ENCODE results near the gene FAM174C.

The FAM174C gene

DNA sequence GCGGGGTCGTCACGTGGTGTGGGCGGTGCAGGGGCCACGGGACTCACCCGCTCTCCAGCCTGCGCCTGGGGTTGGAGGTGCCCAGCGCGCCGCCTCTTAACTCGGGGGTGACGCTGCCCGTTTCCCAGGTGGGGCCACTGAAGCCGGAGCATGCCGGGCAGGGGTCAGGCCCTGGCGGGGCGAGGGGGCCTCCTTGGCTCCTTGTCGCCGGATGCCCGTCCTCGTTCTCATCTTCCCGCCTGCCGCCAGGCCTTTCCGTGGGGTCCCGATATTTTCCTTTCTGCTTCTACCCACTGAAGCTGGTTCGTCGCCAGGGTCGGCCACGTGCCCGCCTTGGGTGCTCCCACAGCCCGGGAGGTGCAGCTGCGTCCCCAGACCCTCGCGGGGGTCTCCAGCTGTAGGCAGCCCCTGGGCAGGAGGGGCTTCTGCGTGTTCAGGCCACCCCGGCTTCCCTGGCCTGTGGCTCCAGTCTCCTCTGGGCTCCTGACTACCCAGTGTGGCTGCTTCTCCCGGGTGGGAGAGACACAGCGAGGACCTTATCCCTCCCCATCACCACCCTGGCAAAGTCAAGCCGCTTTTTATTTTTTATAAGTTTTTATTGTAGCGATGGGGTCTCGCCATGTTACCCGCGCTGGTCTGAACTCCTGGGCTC lies 772 bp downstream of the FAM174C start:
- DNase-seq: no peak

DNA sequence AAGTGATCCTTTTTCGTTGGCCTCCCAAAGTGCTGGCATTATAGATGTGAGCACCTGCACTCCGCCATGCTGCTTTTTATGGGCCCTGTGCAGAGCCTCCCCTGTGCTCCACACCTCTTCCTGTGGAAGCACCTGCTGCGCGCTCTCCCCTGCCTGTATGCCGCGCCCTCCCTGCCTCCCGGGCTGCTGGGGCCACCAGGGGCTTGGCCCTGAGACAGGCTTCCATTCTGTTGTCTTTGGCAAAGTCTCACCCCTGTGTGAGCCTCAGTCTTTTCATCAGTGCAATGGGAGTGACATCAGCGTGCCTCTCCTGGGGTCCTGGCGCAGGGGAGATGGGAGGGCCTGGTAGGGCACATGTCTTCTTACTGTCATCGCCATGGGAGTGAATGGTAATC lies 1.3 kb downstream of the FAM174C start:
- no peak for DNase-seq

GRCh38 chr19:1277061-1277460 lies 1.7 kb downstream of the FAM174C start:
- no peak for DNase-seq

GRCh38 chr19:1278074-1278473 lies 2.7 kb downstream of the FAM174C start:
- DNase-seq: no peak

DNA sequence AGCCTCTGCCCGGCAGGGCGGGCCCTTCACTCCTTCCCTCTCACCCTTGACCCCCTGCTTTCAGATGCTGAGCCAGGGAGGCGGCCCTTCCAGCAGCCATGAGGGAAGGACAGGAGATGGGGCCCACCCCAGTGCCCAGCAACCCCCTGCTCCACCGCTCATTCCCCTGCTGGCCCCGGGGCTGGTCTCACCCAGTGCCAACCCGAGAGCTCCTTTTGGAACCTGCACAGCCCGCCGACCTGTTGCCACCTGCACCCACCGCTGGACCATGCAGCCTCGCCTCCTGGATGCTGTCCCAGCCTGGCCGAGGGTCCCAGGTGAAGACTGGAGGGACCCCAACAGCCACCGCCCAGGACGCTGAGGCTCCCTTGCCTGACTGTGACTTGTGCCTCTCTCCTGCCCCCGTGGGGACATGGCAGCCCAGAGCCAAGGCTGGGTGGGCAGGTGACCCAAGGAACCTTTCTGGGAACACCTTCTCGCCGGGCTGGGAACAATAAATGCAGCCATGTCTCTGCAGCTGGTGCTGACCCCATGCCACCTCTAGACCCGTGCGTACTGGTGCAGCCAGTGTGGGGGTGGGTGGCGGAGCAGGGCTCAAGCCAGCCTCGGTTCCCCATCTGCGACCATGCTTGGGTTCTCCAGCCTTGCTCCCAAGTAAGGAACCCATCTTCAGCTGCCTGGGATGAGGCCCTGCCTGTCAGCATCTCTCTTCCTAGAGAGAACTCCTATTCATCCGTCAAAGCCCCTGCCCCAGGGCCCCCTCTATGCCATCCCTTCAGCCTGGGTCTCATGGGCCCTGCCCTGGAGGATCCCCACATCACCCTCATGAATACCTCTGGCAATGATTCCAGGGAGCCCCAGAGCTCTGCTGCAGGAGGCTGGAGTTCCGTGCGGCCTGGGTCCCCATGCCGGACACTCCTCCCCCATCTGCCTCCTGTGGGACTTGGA lies 3.7 kb downstream of the FAM174C start:
- no peak for DNase-seq

DNA sequence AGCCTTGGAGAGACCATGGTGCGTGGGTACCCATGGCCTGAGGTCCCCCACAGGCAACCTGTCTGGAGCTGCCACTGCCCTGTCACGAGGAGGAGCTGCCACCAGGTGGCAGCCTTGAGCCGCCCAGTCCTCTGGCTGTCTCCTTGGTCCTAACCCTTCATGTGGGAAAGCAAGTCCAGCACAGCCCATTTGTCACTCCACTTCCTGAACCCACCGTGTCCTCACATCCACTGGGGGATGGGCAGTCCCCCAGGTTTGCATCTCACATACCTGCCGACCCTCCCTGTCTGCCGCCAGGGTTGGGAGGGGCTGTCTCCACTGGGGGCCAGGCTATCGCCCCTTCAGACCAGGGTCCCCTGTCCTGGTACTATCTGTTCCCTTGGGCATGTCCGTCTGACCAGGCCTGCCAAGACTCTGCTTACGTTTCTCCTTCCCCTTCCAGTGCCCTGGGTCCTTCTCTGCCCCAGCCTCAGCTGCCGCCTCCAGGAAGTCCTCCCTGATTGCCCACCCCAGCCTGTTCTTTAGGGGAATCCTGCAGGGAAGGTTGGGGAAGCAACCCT lies 4.5 kb downstream of the FAM174C start:
- peak; percentile 79 for DNase-seq

- DNase-seq: no peak
Observed at GRCh38 chr19:1280636-1281568, 5.6 kb downstream of the FAM174C start.

- DNase-seq: no peak
Observed at GRCh38 chr19:1281569-1282287, 6.4 kb downstream of the FAM174C start.

DNA sequence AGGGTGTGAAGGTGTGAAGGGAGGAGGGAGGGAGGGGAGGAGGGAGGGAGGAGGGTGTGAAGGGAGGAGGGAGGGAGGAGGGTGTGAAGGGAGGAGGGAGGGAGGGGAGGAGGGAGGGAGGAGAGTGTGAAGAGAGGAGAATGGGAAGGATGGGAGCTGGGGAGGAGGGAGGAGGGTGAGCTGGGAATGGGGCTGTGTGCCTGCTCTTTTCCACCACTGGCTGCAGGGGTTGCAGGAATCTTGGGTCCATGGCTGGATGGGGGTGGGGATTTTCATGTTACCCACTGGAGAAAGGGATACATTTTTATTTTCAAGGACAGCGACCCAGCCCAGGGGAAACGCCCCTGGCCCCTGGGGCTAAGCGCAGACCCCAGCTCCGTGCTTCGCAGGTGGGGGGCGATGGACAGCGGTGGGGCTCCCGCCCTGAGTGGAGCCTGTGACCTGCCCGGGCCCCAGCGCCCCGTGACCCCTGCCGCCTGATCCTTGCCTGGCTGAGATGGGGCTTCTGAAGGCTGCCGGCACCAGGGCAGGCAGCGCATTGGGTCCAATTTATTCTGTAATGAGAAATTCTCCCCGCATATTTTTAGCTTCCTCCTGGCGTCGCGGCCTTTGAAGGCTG lies 7.4 kb downstream of the FAM174C start:
- DNase-seq: no peak

DNA sequence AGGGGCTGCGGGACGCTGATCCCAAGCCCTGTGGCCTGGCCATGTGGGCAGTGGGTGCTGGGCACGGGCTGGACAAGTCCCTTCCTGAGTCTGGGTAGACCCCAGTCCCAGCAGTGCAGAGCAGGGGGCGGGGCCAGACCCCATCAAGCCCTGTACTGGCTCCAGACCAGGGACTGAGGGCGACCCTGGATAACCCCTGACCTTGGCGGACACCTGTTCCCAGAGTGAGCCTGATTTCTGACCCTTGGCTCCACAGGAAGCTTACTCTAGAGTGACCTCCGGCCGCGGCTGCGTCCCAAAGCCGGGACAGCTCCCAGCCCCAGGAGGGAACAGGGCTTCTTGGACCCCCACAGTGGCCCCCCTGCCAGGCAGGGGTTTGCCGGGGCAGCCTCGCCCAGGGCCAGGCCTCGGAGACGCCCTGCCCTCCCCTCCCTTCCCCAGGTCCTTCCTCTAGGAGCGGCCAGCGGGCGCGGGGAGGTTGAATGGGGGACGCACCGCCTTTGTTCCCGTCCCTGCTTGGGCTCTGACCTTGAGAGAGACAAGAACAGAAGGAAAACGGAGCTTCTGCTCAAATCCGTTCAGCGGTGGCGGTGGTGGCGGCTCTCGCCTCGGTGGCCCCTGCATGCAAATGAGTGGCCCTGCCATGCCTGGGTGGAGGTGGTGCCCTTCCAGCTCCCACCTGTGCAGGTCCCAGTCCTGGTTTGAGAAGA lies 8.0 kb downstream of the FAM174C start:
- DNase-seq: no peak

DNA sequence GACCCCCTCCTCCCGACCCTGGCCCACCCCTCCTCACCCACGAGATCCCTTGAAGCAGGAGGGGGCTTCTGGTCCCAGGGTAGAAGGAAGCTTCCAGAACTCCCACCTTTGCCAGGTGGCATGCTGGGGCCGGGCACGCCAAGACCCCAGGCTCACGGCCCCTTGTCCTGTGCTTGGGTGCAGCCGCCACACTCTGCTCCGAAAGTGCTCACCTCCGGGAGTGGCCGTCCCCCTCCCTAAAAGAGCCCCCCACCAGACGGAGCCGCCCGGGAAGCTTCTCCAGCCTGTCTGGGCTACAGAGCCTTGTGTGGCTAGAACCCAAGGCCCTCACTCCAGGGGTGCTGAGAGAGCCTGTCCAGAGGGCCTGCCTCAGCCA lies 8.6 kb downstream of the FAM174C start:
- DNase-seq: no peak

GRCh38 chr19:1284293-1284978 lies 9.1 kb downstream of the FAM174C start:
- DNase-seq: no peak

- no peak for DNase-seq
Observed at GRCh38 chr19:1284979-1285736, 9.8 kb downstream of the FAM174C start.

GRCh38 chr19:1285737-1286360 lies 10.5 kb downstream of the FAM174C start, which contains the start of gene EFNA2:
EFNA2 (plus strand) TSS chr19:1285873; CDS start chr19:1286169, 296 bp downstream.
- DNase-seq: no peak

DNA sequence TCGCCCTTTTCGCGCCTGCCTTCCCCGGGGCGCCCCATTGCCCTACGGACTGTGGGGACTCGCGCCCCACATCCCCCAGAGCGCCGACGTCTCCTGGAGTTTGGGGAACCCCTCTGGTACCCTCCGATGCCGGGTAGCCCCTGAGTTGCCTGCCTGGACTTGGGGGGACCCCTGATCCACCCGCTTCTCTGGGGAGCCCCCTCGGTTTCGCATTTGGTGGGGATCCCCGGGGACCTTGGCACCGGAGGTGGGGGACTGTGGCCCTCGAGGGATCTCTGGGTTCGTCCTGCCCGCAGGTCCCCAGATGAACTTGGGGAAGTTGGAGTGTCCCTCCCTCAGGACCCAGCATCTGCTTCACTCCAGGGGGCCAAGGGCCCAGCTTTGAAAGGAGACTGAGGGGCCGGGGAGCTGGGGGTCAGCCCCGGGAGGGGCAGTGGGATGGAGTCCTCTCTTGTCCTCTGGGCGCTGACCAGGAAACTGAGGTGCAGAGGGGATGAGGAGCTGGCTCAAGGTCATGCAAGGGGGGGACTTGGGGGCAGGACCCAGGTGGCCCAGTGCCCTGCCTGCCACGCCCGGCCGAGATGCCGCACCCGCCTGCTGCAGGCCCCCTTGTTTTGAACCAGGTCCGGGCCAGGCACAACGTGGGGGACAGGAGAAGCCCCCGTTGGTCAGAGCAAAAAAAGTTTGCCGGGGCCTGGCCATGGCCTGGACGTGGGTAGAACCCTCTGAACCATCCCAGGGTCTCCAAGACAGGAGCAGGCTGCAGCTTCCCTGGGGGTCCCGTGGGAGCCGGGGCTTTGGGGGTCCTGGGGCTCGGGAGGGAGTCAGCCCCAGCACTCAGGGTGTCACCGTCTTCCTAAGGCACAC lies 11.4 kb downstream of the FAM174C start:
- DNase-seq: no peak

GRCh38 chr19:1287354-1288225 lies 12.3 kb downstream of the FAM174C start:
- DNase-seq: no peak

- DNase-seq: no peak
Observed at GRCh38 chr19:1288226-1288612, 12.9 kb downstream of the FAM174C start.

Measured in activated CD4-positive, CD25-positive, alpha-beta regulatory T cell treated with anti-CD3 and anti-CD28 coated beads, Interleukin-2, amount 50 U/mL, for 72 hours (primary cell).